Astrocyte (in vitro differentiated cells and primary cell): Measurements from ENCODE around the gene KISS1R. TPM values are rescaled to one million over a fixed set of nuclear protein-coding genes. Genes with fewer than 3 reads are reported as not detected.

Experiments
- DNase-seq: peaks from one replicate; pipeline ENCODE4 v3.0.0-alpha.2; 2010; ENCODE audit warnings: low read depth
- FAIRE-seq: peaks from 2 replicates; lab custom pipeline; 2011; peaks lifted over from hg19 to GRCh38; lab: Jason Lieb, UNC
- H2AFZ ChIP-seq: 2 replicates; pipeline ENCODE4 v1.6.0; 2012; ENCODE audit warnings: low read depth, low read length, inconsistent platforms
- H3K27ac ChIP-seq: 2 replicates; pipeline ENCODE4 v1.5.1; 2011; ENCODE audit warnings: low read depth, low read length, inconsistent platforms
- H3K27me3 ChIP-seq: 2 replicates; pipeline ENCODE4 v1.6.0; 2011; ENCODE audit warnings: low read length, inconsistent platforms; ENCODE audit not compliant: insufficient read depth
- H3K36me3 ChIP-seq: 2 replicates; pipeline ENCODE4 v1.5.1; 2011; ENCODE audit warnings: low read length, inconsistent platforms; ENCODE audit not compliant: insufficient read depth
- H3K4me1 ChIP-seq: 2 replicates; pipeline ENCODE4 v1.5.1; 2011; ENCODE audit warnings: low read length, inconsistent platforms; ENCODE audit not compliant: insufficient read depth
- H3K4me2 ChIP-seq: 2 replicates; pipeline ENCODE4 v1.6.0; 2012; ENCODE audit warnings: low read length, inconsistent platforms
- H3K4me3 ChIP-seq: 2 replicates; pipeline ENCODE4 v1.5.1; 2011; ENCODE audit warnings: low read depth, mild to moderate bottlenecking, low read length, inconsistent platforms; ENCODE audit not compliant: insufficient read depth
- H3K79me2 ChIP-seq: 2 replicates; pipeline ENCODE4 v1.6.0; 2012; ENCODE audit warnings: mild to moderate bottlenecking, low read length, inconsistent platforms; ENCODE audit not compliant: insufficient read depth
- H3K9ac ChIP-seq: 2 replicates; pipeline ENCODE4 v1.6.0; 2012; ENCODE audit warnings: mild to moderate bottlenecking, low read length, inconsistent platforms
- H3K9me3 ChIP-seq: 2 replicates; pipeline ENCODE4 v1.5.1; 2012; ENCODE audit warnings: low read depth, mild to moderate bottlenecking, low read length, inconsistent platforms; ENCODE audit not compliant: insufficient read depth
- H4K20me1 ChIP-seq: 2 replicates; pipeline ENCODE4 v1.6.0; 2012; ENCODE audit warnings: low read length, inconsistent platforms; ENCODE audit not compliant: insufficient read depth
- H3K27ac Mint-ChIP-seq: one replicate; pipeline ENCODE4 v1.8.0; 2021; ENCODE audit warnings: mild to moderate bottlenecking, mixed read lengths; ENCODE audit not compliant: unreplicated experiment
- H3K27me3 Mint-ChIP-seq: one replicate; pipeline ENCODE4 v1.8.0; 2021; ENCODE audit warnings: low read depth, mixed read lengths; ENCODE audit not compliant: unreplicated experiment
- H3K36me3 Mint-ChIP-seq: one replicate; pipeline ENCODE4 v1.8.0; 2021; ENCODE audit warnings: low read depth, mixed read lengths; ENCODE audit not compliant: unreplicated experiment
- H3K4me1 Mint-ChIP-seq: one replicate; pipeline ENCODE4 v1.8.0; 2021; ENCODE audit warnings: low read depth, mixed read lengths; ENCODE audit not compliant: unreplicated experiment
- H3K4me3 Mint-ChIP-seq: one replicate; pipeline ENCODE4 v1.8.0; 2021; ENCODE audit warnings: mild to moderate bottlenecking, moderate library complexity, mixed read lengths; ENCODE audit not compliant: unreplicated experiment
- H3K9me3 Mint-ChIP-seq: one replicate; pipeline ENCODE4 v1.8.0; 2021; ENCODE audit warnings: mild to moderate bottlenecking, mixed read lengths; ENCODE audit not compliant: unreplicated experiment
- CTCF ChIP-seq: IDR thresholded peaks from 2 replicates; pipeline ENCODE4 v1.5.1; 2011; ENCODE audit warnings: low read depth, mild to moderate bottlenecking, inconsistent platforms, low read length, moderate library complexity; ENCODE audit not compliant: insufficient read depth
- EZH2 ChIP-seq: IDR thresholded peaks from 2 replicates; pipeline ENCODE4 v1.6.1; 2012; ENCODE audit warnings: mild to moderate bottlenecking, low read length, inconsistent platforms; ENCODE audit not compliant: insufficient read depth
- total RNA-seq: library from RNA; stranded (reverse); gene quantifications from 2 replicates; pipeline ENCODE4 v1.2.1, GENCODE V29; 2021

Gene KISS1R
- total RNA-seq, 1 donor from 2014 or later = not detected

DNA sequence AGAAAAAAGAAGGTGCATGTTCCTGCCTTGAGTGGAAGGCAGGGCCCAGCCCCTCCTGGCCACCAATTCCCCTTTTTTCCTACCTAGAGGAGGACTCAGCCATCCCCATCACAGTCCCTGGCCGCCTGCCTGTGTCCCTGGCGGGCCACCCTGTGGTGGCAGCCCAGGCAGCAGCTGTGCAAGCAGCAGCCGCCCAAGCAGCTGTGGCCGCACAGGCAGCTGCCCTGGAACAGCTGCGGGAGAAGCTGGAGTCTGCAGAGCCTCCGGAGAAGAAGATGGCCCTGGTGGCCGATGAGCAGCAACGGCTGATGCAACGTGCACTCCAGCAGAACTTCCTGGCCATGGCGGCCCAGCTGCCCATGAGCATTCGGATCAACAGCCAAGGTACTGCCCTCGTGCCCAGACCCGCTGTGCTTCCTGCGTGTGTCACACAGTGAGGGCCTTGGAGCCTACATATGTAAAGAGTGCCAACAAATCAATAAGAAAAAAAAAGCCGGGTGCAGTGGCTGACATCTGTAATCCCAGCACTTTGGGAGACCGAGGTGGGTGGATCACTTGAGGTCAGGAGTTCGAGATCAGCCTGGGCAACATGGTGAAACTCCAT lies 49.5 kb downstream of the KISS1R start:
- peaks cover 32% of the 10 kb centered on the region for H3K36me3 Mint-ChIP-seq

More for the DNA sequence above, 49.5 kb downstream of the KISS1R start:
- Histone ChIP-seq H3K79me2 (no peaks in the 10 kb centered on the region), H3K9me3 (peaks cover 5% of the 10 kb centered on the region), H3K4me1 (no peaks in the 10 kb centered on the region), H3K27ac (no peak overlapping the region), H3K27me3 (no peaks in the 10 kb centered on the region), H2AFZ (no peak overlapping the region), H3K36me3 (peaks cover 23% of the 10 kb centered on the region), H3K4me2 (no peak overlapping the region), H3K9ac (no peak overlapping the region), H4K20me1 (no peaks in the 10 kb centered on the region), H3K4me3 (no peak overlapping the region)
- peaks cover 9% of the 10 kb centered on the region for H3K4me1 Mint-ChIP-seq
- H3K9me3 Mint-ChIP-seq = peaks cover 5% of the 10 kb centered on the region
- no peak overlapping the region for H3K27ac Mint-ChIP-seq
- DNase-seq (no peak), FAIRE-seq (no peak)
- no peak for TF ChIP-seq CTCF
- no peak for TF ChIP-seq EZH2
- no peak overlapping the region for H3K4me3 Mint-ChIP-seq
- H3K27me3 Mint-ChIP-seq = no peaks in the 10 kb centered on the region

Other genes starting within 250 kb of the KISS1R start
- 72.0 and 78.8 TPM in 2 replicates for gene FSTL3, start 240.9 kb upstream of the KISS1R start, total RNA-seq
- gene PRSS57, start 221.9 kb upstream of the KISS1R start, total RNA-seq = not detected in 2 replicates
- 60.0 and 67.3 TPM in 2 replicates for gene PALM, start 208.4 kb upstream of the KISS1R start, total RNA-seq
- 0.36 and 0.43 TPM in 2 replicates for gene MISP, start 166.2 kb upstream of the KISS1R start, total RNA-seq
- 366 and 386 TPM in 2 replicates for gene PTBP1, start 119.9 kb upstream of the KISS1R start, total RNA-seq
- gene PLPPR3, start 95.4 kb upstream of the KISS1R start, total RNA-seq = 29.2 and 36.5 TPM in 2 replicates
- 1.00 and 1.4 TPM in 2 replicates for gene AZU1, start 89.5 kb upstream of the KISS1R start, total RNA-seq
- gene PRTN3, start 76.3 kb upstream of the KISS1R start, total RNA-seq = not detected in 2 replicates
- not detected in 2 replicates for gene ELANE, start 65.0 kb upstream of the KISS1R start, total RNA-seq
- 0.59 and 0.65 TPM in 2 replicates for gene CFD, start 57.7 kb upstream of the KISS1R start, total RNA-seq
- 41.4 and 45.0 TPM in 2 replicates for gene MED16, start 24.1 kb upstream of the KISS1R start, total RNA-seq
- gene RNU6-9, start 23.8 kb upstream of the KISS1R start, total RNA-seq = not detected in 2 replicates
- 57.9 and 60.0 TPM in 2 replicates for gene R3HDM4, start 4.1 kb upstream of the KISS1R start, total RNA-seq
- gene ARID3A, start 8.7 kb downstream of the KISS1R start, total RNA-seq = 100 and 106 TPM in 2 replicates
- gene WDR18, start 67.0 kb downstream of the KISS1R start, total RNA-seq = 60.0 and 68.9 TPM in 2 replicates
- gene GRIN3B, start 83.1 kb downstream of the KISS1R start, total RNA-seq = 2.5 and 2.7 TPM in 2 replicates
- gene TMEM259, start 103.8 kb downstream of the KISS1R start, total RNA-seq = 155 and 173 TPM in 2 replicates
- gene RNU6-2, start 104.2 kb downstream of the KISS1R start, total RNA-seq = not detected in 2 replicates
- 781 and 819 TPM in 2 replicates for gene CNN2, start 109.3 kb downstream of the KISS1R start, total RNA-seq
- 14.3 and 18.4 TPM in 2 replicates for gene ABCA7, start 122.8 kb downstream of the KISS1R start, total RNA-seq
- 2.7 and 3.0 TPM in 2 replicates for gene ARHGAP45, start 149.8 kb downstream of the KISS1R start, total RNA-seq
- gene POLR2E, start 178.0 kb downstream of the KISS1R start, total RNA-seq = 180 and 207 TPM in 2 replicates
- 294 and 325 TPM in 2 replicates for gene GPX4, start 186.7 kb downstream of the KISS1R start, total RNA-seq